ENCODE data around the gene ATRX.
"Not testable (repeated sequence)": the region's sequence is repeated elsewhere in the genome, so short reads cannot be mapped to it uniquely, and the experiment has no call there.

DNA sequence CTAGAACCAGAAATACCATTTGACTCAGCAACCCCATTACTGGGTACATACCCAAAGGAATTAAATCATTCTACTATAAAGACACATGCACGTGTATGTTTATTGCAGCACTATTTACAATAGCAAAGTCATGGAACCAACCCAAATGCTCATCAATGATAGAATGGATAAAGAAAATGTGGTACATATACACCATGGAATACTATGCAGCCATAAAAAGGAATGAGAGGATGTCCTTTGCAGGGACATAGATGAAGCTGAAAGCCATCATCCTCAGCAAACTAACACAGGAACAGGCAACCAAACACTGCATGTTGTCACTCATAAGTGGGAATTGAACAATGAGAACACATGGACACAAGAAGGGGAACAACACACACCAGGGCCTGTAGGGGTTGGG is 285.9 kb downstream of the ATRX start:
- TF ChIP-seq, protein P1, sequence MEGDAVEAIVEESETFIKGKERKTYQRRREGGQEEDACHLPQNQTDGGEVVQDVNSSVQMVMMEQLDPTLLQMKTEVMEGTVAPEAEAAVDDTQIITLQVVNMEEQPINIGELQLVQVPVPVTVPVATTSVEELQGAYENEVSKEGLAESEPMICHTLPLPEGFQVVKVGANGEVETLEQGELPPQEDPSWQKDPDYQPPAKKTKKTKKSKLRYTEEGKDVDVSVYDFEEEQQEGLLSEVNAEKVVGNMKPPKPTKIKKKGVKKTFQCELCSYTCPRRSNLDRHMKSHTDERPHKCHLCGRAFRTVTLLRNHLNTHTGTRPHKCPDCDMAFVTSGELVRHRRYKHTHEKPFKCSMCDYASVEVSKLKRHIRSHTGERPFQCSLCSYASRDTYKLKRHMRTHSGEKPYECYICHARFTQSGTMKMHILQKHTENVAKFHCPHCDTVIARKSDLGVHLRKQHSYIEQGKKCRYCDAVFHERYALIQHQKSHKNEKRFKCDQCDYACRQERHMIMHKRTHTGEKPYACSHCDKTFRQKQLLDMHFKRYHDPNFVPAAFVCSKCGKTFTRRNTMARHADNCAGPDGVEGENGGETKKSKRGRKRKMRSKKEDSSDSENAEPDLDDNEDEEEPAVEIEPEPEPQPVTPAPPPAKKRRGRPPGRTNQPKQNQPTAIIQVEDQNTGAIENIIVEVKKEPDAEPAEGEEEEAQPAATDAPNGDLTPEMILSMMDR (IDR thresholded peaks at IDR 0.05; ENCODE audit: borderline replicate concordance, extremely low read depth, low read length, poor library complexity, severe bottlenecking): not testable (repeated sequence)
- not testable (repeated sequence) for TF ChIP-seq EZH2 (IDR thresholded peaks at IDR 0.05; ENCODE audit: borderline replicate concordance, low read depth, low read length, severe bottlenecking)

All from DND-41 (cell line).